Sigmoid colon (tissue), 4 donors: ENCODE data around the gene LCOR.

Experiments
- EP300 ChIP-seq, 4 donors: sonication (generic); formaldehyde crosslinking; IDR thresholded peaks; one replicate each; pipeline ENCODE4 v1.6.1; 2017; ENCODE audit warnings: antibody characterized with exemption in 4 of 4
- POLR2A ChIP-seq, 2 donors: fragments of 450-650 bp; IDR thresholded peaks; one replicate each; pipeline ENCODE4 v1.6.1; 2016; ENCODE audit warnings: antibody characterized with exemption in 2 of 2, mild to moderate bottlenecking in 2 of 2, moderate library complexity in 2 of 2
- TF ChIP-seq, protein P1 (sequence below), 4 experiments: fragments of 450-650 bp in 3 of 4; fragments of 200-600 bp in 1 of 4; IDR thresholded peaks; one replicate each; pipeline ENCODE4 v1.5.1; 2016 to 2019; ENCODE audit warnings: antibody characterized with exemption in 4 of 4, mild to moderate bottlenecking in 3 of 4, moderate library complexity in 2 of 4

- no peak for TF ChIP-seq POLR2A (IDR thresholded peaks at IDR 0.05)
- TF ChIP-seq, protein P1, sequence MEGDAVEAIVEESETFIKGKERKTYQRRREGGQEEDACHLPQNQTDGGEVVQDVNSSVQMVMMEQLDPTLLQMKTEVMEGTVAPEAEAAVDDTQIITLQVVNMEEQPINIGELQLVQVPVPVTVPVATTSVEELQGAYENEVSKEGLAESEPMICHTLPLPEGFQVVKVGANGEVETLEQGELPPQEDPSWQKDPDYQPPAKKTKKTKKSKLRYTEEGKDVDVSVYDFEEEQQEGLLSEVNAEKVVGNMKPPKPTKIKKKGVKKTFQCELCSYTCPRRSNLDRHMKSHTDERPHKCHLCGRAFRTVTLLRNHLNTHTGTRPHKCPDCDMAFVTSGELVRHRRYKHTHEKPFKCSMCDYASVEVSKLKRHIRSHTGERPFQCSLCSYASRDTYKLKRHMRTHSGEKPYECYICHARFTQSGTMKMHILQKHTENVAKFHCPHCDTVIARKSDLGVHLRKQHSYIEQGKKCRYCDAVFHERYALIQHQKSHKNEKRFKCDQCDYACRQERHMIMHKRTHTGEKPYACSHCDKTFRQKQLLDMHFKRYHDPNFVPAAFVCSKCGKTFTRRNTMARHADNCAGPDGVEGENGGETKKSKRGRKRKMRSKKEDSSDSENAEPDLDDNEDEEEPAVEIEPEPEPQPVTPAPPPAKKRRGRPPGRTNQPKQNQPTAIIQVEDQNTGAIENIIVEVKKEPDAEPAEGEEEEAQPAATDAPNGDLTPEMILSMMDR (IDR thresholded peaks at IDR 0.05), result peak in 3 of 4 experiments; percentile 50 to 56 (median 52)
- no peak for TF ChIP-seq EP300 (IDR thresholded peaks at IDR 0.05)
These were observed 193.6 kb downstream of the LCOR start for GRCh38 chr10:97025613-97026242.
